ENCODE data around the gene DCUN1D1.

- TF ChIP-seq EZH2 (IDR thresholded peaks at IDR 0.05) (no peak), POLR2AphosphoS5 (IDR thresholded peaks at IDR 0.05; ENCODE audit: borderline replicate concordance, low read depth, low read length) (peak; percentile 12; the same call in 1 of the 2 replicates)
These were observed 54.9 kb downstream of the DCUN1D1 start for GRCh38 chr3:182925330-182925943.
